Transverse colon (tissue), 4 donors: ENCODE results near the gene ZNRF3.

ENCODE experiments used
- CTCF ChIP-seq, 5 experiments: fragments of 200-600 bp in 3 of 5; fragments of 450-650 bp in 2 of 5; sonication (generic) in 3 of 5; IDR thresholded peaks; 1 replicate in 2 of 5; 2 replicates in 3 of 5; pipeline ENCODE4 v1.5.1; 2016 to 2017; ENCODE audit warnings: antibody characterized with exemption in 5 of 5, inconsistent platforms in 3 of 5, mild to moderate bottlenecking in 2 of 5, moderate library complexity in 1 of 5
- POLR2AphosphoS5 ChIP-seq, 3 donors: sonication (generic); formaldehyde crosslinking; IDR thresholded peaks; one replicate each; pipeline ENCODE4 v1.6.1; 2016; ENCODE audit warnings: antibody characterized with exemption in 3 of 3

- TF ChIP-seq CTCF (IDR thresholded peaks at IDR 0.05) (no peak), POLR2AphosphoS5 (IDR thresholded peaks at IDR 0.05) (peak in 1 of 3 donors; percentile 30)
Measured at GRCh38 chr22:29079218-29079901, 196.0 kb downstream of the ZNRF3 start.
